Measurements from ENCODE around the gene AURKA. TPM values are rescaled to one million over a fixed set of nuclear protein-coding genes. Genes with fewer than 3 reads are reported as not detected.
"Not testable (repeated sequence)": the region's sequence is repeated elsewhere in the genome, so short reads cannot be mapped to it uniquely, and the experiment has no call there.

The AURKA gene
- total and polyA plus RNA-seq, 8 donors = 0.45 to 27.7 (median 6.9) TPM

DNA sequence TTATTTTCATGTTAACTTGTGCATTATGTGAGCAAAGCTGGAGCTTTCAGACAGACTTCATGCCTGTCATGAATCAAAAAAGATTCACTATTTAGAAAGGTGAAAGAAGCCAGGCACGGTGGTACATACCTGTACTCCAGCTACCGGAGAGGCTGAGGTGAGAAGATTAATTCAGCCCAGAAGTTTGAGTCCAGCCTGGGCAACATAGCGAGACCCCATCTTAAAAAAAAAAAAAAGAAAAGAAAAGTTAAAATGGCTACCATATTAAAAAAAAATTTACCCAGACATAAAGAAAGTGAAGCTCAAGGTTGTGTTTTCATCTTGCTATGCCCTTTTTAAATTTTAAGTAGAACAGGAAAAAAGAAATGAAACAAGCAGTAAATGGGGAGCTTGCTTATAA is 20.9 kb upstream of the AURKA start:
- TF ChIP-seq POLR2AphosphoS5 (IDR thresholded peaks at IDR 0.05) (no peak), EP300 (IDR thresholded peaks at IDR 0.05) (no peak), CTCF (IDR thresholded peaks at IDR 0.05) (no peak), POLR2A (IDR thresholded peaks at IDR 0.05) (no peak)
- Histone ChIP-seq H3K9me3 (no peaks in the 10 kb centered on the region), H3K4me3 (peak overlapping the region in 1 of 4 donors; percentile 19), H3K36me3 (peaks cover 2 to 31% (median 13%) of the 10 kb centered on the region in 4 donors), H3K27me3 (no peaks in the 10 kb centered on the region), H3K27ac (peak overlapping the region in 4 of 5 donors; percentile 66 to 76 (median 74)), H3K4me1 (peaks cover 0 to 21% (median 5%) of the 10 kb centered on the region in 4 donors)
- WGBS, 5 donors = 90 to 98% (median 95%) methylated on average over 3 of the region's 3 CpGs
- no peak for DNase-seq
- intact Hi-C loops (cut with DNase I; ENCODE audit: low total_unique reads) = no loop called here

DNA sequence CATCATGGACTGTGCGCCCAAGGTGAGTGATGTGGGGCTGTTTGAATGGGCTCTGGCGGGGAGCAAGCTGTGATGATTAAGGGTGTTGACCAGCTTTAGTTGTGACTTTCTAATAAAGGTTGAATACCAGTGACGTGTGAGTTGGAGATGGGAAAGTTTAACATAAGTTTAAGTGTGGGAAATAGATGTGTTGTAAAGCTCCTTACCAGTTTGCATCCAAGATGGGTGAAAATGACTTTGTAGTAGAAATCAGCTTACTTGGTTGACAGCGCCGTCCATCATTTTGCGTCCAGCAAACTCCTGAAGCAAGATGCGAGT is 20.4 kb upstream of the AURKA start:
- Histone ChIP-seq H3K4me3 (peak overlapping the region in 2 of 4 donors; percentile 19 to 25), H3K27ac (peak overlapping the region in 4 of 5 donors; percentile 66 to 76 (median 74)), H3K4me1 (peaks cover 0 to 21% (median 5%) of the 10 kb centered on the region in 4 donors), H3K27me3 (no peaks in the 10 kb centered on the region), H3K9me3 (no peaks in the 10 kb centered on the region), H3K36me3 (peaks cover 7 to 33% (median 19%) of the 10 kb centered on the region in 4 donors)
- intact Hi-C loops (cut with DNase I; ENCODE audit: low total_unique reads) = no loop called here
- TF ChIP-seq CTCF (IDR thresholded peaks at IDR 0.05) (no peak), POLR2A (IDR thresholded peaks at IDR 0.05) (no peak), EP300 (IDR thresholded peaks at IDR 0.05) (no peak), POLR2AphosphoS5 (IDR thresholded peaks at IDR 0.05) (no peak)
- WGBS, 5 donors = 79 to 94% (median 87%) methylated on average over 7 of the region's 7 CpGs
- DNase-seq = no peak

GRCh38 chr20:56411759-56412472 is 19.9 kb upstream of the AURKA start, which contains the start of gene CASS4:
CASS4 (plus strand) TSS chr20:56412260; CDS start chr20:56412459, 199 bp downstream.
- no peak for TF ChIP-seq EP300 (IDR thresholded peaks at IDR 0.05)
- TF ChIP-seq CTCF (IDR thresholded peaks at IDR 0.05) = no peak
- TF ChIP-seq POLR2A (IDR thresholded peaks at IDR 0.05) = no peak
- peak in 1 of 3 donors; percentile 7 for TF ChIP-seq POLR2AphosphoS5 (IDR thresholded peaks at IDR 0.05)
- WGBS, 5 donors = 23 to 57% (median 55%) methylated on average over 10 of the region's 10 CpGs
- H3K4me3 ChIP-seq = peak within 1 kb of the TSS in 2 of 4 donors; percentile 19 to 25
- H3K27ac ChIP-seq = peak within 1 kb of the TSS in 4 of 5 donors; percentile 66 to 76 (median 74)
- no peaks in the 10 kb centered on the region for H3K27me3 ChIP-seq
- no peaks in the 10 kb centered on the region for H3K9me3 ChIP-seq
- DNase-seq = peak in 1 of 2 donors; percentile 66
- peaks cover 11 to 33% (median 24%) of the 10 kb centered on the region in 4 donors for H3K36me3 ChIP-seq
- peaks cover 0 to 21% (median 5%) of the 10 kb centered on the region in 4 donors for H3K4me1 ChIP-seq
- intact Hi-C loops (cut with DNase I; ENCODE audit: low total_unique reads) = no loop called here

GRCh38 chr20:56411287-56411686 is 19.3 kb upstream of the AURKA start:
- intact Hi-C loops (cut with DNase I; ENCODE audit: low total_unique reads); H3K4me3 ChIP-seq; H3K27me3 ChIP-seq; DNase-seq; H3K9me3 ChIP-seq: not testable (repeated sequence)
- Histone ChIP-seq H3K27ac (peak overlapping the region in 4 of 5 donors; percentile 66 to 76 (median 74)), H3K36me3 (peaks cover 15 to 38% (median 30%) of the 10 kb centered on the region in 4 donors), H3K4me1 (peaks cover 0 to 21% (median 5%) of the 10 kb centered on the region in 4 donors)
- WGBS, 5 donors = 90 to 97% (median 96%) methylated on average over 7 of the region's 7 CpGs

DNA sequence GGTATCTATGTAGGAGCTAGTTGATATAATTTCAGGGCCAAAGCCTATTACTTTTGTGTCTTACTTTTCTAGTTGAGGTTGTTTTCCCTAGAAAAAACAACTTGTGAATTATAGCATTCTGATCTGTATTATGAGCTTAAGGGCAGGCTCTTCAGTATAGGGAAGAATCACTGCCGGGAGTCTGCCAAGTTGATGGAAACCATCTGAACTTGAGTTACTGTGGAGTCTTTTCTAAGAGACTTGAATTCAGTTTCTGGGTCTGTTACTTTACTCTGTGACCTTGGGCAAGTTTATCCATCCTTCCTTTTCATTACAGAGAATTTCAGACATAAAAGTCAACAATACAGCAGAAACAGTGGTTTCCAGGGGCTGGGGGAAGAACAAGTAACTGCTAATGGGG is 17.9 kb upstream of the AURKA start:
- H3K36me3 ChIP-seq = peaks cover 26 to 52% (median 42%) of the 10 kb centered on the region in 4 donors
- intact Hi-C loops (cut with DNase I; ENCODE audit: low total_unique reads) = no loop called here
- WGBS, 5 donors = 53 to 93% (median 75%) methylated on average over 1 of the region's 1 CpG
- TF ChIP-seq POLR2A (IDR thresholded peaks at IDR 0.05) = no peak
- TF ChIP-seq CTCF (IDR thresholded peaks at IDR 0.05) = no peak
- no peak for TF ChIP-seq EP300 (IDR thresholded peaks at IDR 0.05)
- TF ChIP-seq POLR2AphosphoS5 (IDR thresholded peaks at IDR 0.05) = no peak
- H3K9me3 ChIP-seq = no peaks in the 10 kb centered on the region
- no peaks in the 10 kb centered on the region for H3K27me3 ChIP-seq
- H3K27ac ChIP-seq = peak overlapping the region in 2 of 5 donors; percentile 44 to 46
- no peak overlapping the region for H3K4me3 ChIP-seq
- H3K4me1 ChIP-seq = peaks cover 0 to 21% (median 5%) of the 10 kb centered on the region in 4 donors
- DNase-seq = peak in 1 of 2 donors; percentile 54
